UCSD-AML1 (cell line): Measurements from ENCODE around the gene PLA2G5.

Experiments used
- DNase-seq: peaks from one replicate; lab custom pipeline; 2025; ENCODE audit not compliant: unreplicated experiment; lab: John Stamatoyannopoulos, UW

PLA2G5 gene

DNA sequence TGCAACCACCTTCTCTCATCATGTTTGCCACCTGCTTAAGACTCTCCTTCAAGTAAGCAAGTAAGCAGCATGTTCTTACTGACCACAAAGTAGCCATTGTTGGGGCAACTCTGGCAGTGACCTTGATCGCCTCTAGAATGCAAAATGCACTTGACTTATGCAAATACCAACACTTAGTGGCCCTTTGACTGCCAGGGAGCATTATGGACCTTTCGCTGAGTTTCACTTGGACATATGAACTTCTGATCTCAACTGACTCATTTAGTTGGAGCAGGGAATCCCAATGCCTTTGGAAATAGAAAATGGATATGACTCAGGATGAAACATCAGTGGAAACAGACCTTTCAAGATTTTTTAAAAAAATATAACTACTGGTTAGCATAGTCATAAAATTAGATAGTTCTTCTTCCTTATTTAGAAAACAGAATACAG is 6.1 kb upstream of the PLA2G5 start:
- DNase-seq: no peak

- no peak for DNase-seq
These were observed 1.3 kb upstream of the PLA2G5 start for GRCh38 chr1:20068722-20069121.

- DNase-seq: no peak
These were observed 363 bp downstream of the PLA2G5 start for GRCh38 chr1:20070357-20070756.

DNA sequence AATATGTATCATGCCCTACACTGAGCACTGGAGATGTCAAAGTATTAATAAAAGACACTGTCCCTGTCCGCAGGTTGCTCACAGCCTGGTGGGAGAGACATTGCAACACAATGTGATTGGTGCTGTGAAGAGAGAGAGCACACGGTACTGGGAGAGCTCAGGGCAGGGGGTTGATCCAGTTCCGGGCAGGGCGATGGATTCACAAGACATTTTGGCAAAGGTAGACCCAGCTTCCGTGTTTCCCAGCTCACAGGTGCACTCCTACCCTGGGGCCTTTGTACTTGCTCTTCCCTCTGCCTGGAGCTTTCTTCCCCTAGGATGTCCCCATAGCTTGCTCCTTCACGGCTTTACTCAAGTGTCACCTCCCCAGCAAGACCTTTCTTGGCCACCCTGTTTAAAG is 1.4 kb downstream of the PLA2G5 start:
- DNase-seq: no peak

DNA sequence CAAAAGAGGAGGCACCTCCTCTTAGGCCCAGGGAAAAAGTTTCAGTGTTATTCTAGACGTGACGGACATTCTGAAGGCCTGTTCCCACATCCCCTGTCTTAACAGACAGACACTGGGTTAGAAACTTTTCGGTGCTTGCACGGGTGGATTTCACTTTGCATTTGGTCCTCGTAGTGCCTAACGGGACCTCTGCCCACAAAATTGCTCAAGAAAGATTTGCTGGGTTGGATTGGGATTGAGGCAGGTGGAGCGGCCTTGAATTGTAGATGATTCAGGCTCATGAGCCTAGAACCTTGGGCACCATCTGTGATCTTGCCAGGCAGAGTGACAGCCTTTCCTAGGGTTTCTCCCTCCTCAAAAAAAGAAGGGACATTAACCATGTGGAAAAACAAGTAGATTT is 2.8 kb downstream of the PLA2G5 start:
- DNase-seq: no peak

- no peak for DNase-seq
These were observed 3.3 kb downstream of the PLA2G5 start for GRCh38 chr1:20073256-20073655.

GRCh38 chr1:20074055-20074724 is 4.2 kb downstream of the PLA2G5 start:
- DNase-seq: no peak

GRCh38 chr1:20074725-20075171 is 4.8 kb downstream of the PLA2G5 start:
- DNase-seq: no peak

DNA sequence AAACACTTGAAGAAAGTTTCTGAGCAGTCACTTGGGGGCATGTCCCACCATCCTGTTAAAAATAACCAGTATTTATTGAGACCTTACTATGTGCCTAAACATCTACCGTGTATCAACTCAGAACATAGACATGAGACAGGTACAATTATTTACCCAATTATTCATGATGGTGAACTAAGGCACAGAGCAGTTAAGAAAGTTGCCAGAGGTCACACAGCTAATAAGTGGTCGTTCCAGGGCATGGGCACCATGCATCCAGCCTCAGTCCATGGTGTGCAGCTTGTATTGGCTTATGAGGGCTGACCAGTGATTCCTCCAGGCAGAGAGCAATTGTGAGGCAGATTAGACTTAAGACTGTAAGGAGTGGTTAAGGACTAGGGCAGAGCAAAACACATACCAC is 5.4 kb downstream of the PLA2G5 start:
- no peak for DNase-seq

DNA sequence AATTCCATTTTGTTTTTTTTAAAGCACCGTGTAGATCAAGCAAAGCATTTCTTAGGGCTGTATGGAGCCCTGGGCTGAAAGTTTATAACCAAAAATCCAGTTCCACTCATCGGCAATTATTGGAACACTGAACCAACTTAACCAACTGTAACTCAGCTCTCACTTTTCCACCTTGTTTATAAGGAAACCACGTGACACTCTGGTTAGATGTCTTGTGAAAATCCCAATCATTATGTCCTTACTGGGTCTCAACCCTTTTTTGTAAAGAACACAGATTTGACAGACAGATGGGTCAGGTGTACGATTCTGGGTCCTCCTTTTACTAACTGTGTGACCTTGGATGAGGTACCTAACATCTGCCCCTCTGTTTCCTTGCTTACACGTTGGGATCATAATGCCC is 6.2 kb downstream of the PLA2G5 start:
- DNase-seq: no peak

DNA sequence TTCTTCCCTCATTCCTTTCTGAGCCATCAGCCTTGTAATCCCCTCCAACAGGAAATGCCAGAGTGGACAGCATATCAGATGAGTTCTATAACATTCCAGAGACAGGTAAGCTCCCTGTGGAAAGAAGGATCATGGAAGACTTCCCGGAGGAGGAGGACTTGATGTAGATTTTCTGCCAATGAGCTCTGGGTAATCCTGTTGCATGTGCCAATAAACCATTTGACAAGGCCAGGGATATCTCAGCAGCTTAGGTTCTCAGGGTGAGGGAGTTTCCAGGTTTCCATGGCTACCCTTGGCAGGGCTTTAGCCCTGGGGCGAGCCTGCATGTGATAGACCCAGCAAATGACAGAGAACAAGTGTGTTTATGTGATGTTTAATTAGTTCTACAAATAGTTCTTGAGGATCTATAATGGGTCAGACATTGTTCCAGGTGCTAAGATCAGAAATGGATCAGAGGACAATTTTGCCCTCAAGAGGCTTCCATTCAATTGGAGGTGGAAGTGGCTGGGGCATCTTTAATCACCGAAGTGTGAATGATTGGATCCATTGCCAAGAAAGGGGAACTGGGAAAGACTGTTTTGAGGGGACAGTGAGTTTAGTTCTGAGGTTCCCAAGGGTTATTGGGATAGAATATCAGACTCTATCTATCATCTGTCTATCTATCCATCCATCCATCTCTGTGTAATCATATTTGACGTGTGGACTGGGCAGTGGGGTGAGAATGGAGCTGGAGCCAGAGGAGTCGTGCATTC is 6.9 kb downstream of the PLA2G5 start:
- DNase-seq: no peak

DNA sequence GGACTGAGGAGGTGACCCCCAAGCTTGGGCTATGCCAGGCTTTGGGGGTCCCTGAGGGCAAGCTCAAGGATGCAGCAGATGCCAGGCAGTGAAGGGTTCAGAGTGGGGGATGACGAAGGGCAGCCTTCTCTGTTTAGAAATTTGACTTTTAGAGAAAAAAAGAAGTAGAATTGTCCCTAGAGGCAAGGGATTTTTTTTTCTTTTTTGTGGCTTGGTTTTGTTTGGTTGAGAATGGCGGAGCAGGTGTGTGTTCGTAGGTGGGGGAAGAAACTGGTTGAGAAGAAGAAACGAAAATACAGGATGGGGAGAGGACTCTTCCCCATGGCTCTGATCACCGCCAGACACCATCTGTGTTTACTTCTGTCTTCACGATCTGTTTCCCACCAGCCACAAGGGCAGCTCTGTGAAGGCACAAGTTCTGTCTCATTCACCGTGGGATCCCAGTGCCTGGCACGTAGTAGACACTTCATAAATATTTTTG is 8.2 kb downstream of the PLA2G5 start:
- DNase-seq: no peak

GRCh38 chr1:20078711-20079110 is 8.7 kb downstream of the PLA2G5 start:
- DNase-seq: no peak

DNA sequence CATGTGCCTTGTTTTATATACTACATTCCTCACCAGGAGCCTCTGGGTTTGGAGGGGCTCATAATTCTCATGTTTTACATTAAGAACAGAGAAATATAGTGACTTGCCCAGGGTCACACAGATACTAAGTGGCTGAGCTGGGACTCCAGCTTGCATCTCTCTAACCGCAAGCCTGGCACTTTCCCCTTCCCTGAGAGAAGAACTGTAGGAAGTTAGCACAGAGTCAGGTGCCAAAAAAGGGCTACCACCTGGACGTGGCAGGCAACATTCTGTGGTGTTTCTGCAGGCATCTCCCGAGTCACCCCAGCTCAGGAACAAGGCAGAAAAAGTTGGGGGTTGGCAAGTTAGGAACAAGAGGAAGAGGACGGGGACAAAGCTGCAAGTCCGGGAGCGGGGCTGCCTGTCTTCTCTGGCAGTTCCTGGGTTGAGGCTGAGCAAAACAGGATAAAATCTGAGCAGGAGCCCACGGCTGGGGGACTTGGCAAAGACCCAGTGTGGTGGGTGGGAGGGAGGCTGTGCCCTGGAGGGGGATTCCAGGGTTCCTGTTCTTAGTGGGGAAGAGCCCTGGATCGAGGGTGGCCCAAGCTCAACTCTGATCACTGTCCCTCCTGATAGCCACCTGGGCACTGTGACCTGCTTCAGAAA is 9.8 kb downstream of the PLA2G5 start:
- no peak for DNase-seq

DNA sequence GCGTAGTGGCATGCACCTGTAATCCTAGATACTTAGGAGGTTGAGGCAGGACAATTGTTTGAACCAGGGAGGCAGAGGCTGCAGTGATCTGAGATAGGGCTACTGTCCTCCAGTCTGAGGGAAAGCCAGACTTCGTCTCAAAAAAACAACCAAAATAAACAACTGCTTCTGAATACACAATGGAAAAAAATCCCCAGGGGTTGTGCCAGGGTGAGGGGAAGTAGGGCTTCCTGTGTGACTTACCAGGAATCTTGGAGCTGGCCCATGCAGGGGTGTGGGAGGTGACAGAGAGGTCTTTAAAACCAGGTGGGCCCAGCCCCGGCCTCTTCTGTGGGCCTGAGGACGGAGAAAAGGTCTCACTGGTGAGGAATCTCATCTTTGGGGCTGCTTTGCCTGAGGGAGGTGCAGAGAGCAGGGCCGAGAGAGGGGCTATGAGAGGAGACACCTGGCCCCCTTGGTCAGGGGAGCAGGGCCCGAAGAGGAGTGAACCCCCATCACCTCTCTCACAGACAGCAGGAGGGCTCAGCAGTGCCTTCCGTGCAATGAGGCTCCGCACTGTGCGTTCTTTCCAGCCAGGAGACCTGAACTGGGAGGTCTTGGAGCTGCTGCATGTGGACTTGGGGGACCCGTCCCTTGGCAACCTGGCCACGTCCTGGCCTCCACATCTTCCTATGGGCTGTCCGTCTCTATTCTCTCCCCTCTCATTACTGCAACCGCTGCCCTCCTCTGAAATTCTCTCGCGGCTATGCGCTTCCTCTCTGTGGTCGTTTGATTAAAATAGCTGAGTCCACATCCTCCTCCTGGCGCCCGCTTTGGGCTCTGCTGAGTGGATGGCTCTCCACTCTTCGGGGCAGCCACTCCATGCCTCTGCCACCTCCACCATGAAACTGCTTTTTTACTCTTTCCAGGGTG is 10.7 kb downstream of the PLA2G5 start:
- peak; percentile 71 for DNase-seq

GRCh38 chr1:20081353-20081810 is 11.4 kb downstream of the PLA2G5 start:
- no peak for DNase-seq

- DNase-seq: no peak
These were observed 12.8 kb downstream of the PLA2G5 start for GRCh38 chr1:20082772-20083171.

- DNase-seq: no peak
These were observed 13.4 kb downstream of the PLA2G5 start for GRCh38 chr1:20083178-20083944.

- no peak for DNase-seq
These were observed 16.8 kb downstream of the PLA2G5 start for GRCh38 chr1:20086800-20087199.

GRCh38 chr1:20087668-20088067 is 17.7 kb downstream of the PLA2G5 start:
- no peak for DNase-seq
